HepG2 (cell line): ENCODE measurements around the gene ABHD1. TPM values are rescaled to one million over a fixed set of nuclear protein-coding genes. Genes with fewer than 3 reads are reported as not detected.

Experiments
- ARNT2 ChIP-seq: sonication (generic); formaldehyde crosslinking; IDR thresholded peaks from 2 replicates; pipeline ENCODE4 v1.8.0; 2022; ENCODE audit warnings: mild to moderate bottlenecking, low read depth, missing genetic modification reagents, moderate library complexity
- ATF1 ChIP-seq: IDR thresholded peaks from 2 replicates; pipeline ENCODE4 v1.6.1; 2016; ENCODE audit warnings: mild to moderate bottlenecking, control low read depth
- MAZ ChIP-seq, 2 experiments: sonication (generic) in 1 of 2; formaldehyde crosslinking in 1 of 2; IDR thresholded peaks; 2 replicates each; pipeline versions ENCODE4 v1.5.0 to v1.6.1; 2012 to 2020; ENCODE audit warnings: low read depth in 2 of 2, mild to moderate bottlenecking in 2 of 2, borderline replicate concordance in 1 of 2, improper control_type of control experiment in 1 of 2, low read length in 1 of 2, missing genetic modification reagents in 1 of 2, moderate library complexity in 1 of 2
- PCBP1 ChIP-seq: fragments of 200-400 bp; formaldehyde crosslinking; IDR thresholded peaks from 2 replicates; pipeline ENCODE4 v1.6.1; 2017; ENCODE audit warnings: mild to moderate bottlenecking, low read depth, low read length, borderline replicate concordance
- RBFOX2 ChIP-seq: fragments of 200-400 bp; formaldehyde crosslinking; IDR thresholded peaks from 2 replicates; pipeline ENCODE4 v1.6.1; 2017; ENCODE audit warnings: low read depth, mild to moderate bottlenecking, low read length
- ZNF20 ChIP-seq: sonication (generic); formaldehyde crosslinking; IDR thresholded peaks from 2 replicates; pipeline ENCODE4 v1.4.0; 2020; ENCODE audit warnings: mild to moderate bottlenecking, moderate library complexity, missing genetic modification reagents
- ZNF205 ChIP-seq: IDR thresholded peaks from 2 replicates; pipeline ENCODE4 v1.6.1; 2018; ENCODE audit warnings: missing biosample characterization, missing genetic modification reagents
- ZNF317 ChIP-seq: sonication (generic); formaldehyde crosslinking; IDR thresholded peaks from 2 replicates; pipeline ENCODE4 v1.5.0; 2020; ENCODE audit warnings: mild to moderate bottlenecking, missing genetic modification reagents
- ZNF333 ChIP-seq: sonication (generic); formaldehyde crosslinking; IDR thresholded peaks from 2 replicates; pipeline ENCODE4 v1.4.0; 2020; ENCODE audit warnings: mild to moderate bottlenecking, missing genetic modification reagents, borderline replicate concordance
- ZNF83 ChIP-seq: sonication (generic); formaldehyde crosslinking; IDR thresholded peaks from 2 replicates; pipeline ENCODE4 v1.4.0; 2020; ENCODE audit warnings: missing genetic modification reagents, mild to moderate bottlenecking, borderline replicate concordance
- ZSCAN29 ChIP-seq: sonication (generic); formaldehyde crosslinking; conservative IDR thresholded peaks from 2 replicates; pipeline ENCODE4 v1.4.0; 2020; ENCODE audit warnings: mild to moderate bottlenecking, missing genetic modification reagents
- polyA plus RNA-seq, 8 experiments: library from polyadenylated mRNA; depleted of rRNA in 3 of 8; stranded (reverse) in 7 of 8; unstranded in 1 of 8; fragments of >200 nt; fragmentation: Illumina TruSeq in 4 of 8; extraction: Trizol in 4 of 8; gene quantifications; 2 replicates each; pipeline versions ENCODE4 v1.2.1 to v1.2.3, GENCODE V29; 2011 to 2016; ENCODE audit warnings: low read depth in 4 of 8, missing spikeins in 1 of 8, mixed read lengths in 1 of 8; ENCODE audit not compliant: insufficient read depth in 1 of 8
- total RNA-seq, 5 experiments: library from RNA; depleted of rRNA; stranded (reverse); fragments of >200 nt; fragmentation: Illumina TruSeq; extraction: Trizol; gene quantifications; 2 replicates each; pipeline ENCODE4 v1.2.3, GENCODE V29; 2016; ENCODE audit warnings: low read depth in 1 of 5
- TF ChIP-seq, protein P1 (sequence below): IDR thresholded peaks from 2 replicates; pipeline ENCODE4 v1.6.1; 2016
- TF ChIP-seq, protein P2 (sequence below): IDR thresholded peaks from 2 replicates; pipeline ENCODE4 v1.6.1; 2016; ENCODE audit warnings: low read depth, missing genetic modification reagents, missing compliant biosample characterization
- TF ChIP-seq, protein P3 (sequence below): sonication (generic); formaldehyde crosslinking; IDR thresholded peaks from 2 replicates; pipeline ENCODE4 v1.5.1; 2020; ENCODE audit warnings: mild to moderate bottlenecking, missing genetic modification reagents, moderate library complexity
- TF ChIP-seq, protein P4 (sequence below): sonication (generic); formaldehyde crosslinking; IDR thresholded peaks from 2 replicates; pipeline ENCODE4 v1.4.0; 2020; ENCODE audit warnings: missing genetic modification reagents
- TF ChIP-seq, protein P5 (sequence below): sonication (generic); formaldehyde crosslinking; IDR thresholded peaks from 2 replicates; pipeline ENCODE4 v1.4.0; 2020; ENCODE audit warnings: missing genetic modification reagents

ABHD1 gene
- total and polyA plus RNA-seq, 2 of the 13 experiments (the other 11 are each of a cell fraction or from before 2014, with no cell fraction given): 0.04 to 0.81 TPM

DNA sequence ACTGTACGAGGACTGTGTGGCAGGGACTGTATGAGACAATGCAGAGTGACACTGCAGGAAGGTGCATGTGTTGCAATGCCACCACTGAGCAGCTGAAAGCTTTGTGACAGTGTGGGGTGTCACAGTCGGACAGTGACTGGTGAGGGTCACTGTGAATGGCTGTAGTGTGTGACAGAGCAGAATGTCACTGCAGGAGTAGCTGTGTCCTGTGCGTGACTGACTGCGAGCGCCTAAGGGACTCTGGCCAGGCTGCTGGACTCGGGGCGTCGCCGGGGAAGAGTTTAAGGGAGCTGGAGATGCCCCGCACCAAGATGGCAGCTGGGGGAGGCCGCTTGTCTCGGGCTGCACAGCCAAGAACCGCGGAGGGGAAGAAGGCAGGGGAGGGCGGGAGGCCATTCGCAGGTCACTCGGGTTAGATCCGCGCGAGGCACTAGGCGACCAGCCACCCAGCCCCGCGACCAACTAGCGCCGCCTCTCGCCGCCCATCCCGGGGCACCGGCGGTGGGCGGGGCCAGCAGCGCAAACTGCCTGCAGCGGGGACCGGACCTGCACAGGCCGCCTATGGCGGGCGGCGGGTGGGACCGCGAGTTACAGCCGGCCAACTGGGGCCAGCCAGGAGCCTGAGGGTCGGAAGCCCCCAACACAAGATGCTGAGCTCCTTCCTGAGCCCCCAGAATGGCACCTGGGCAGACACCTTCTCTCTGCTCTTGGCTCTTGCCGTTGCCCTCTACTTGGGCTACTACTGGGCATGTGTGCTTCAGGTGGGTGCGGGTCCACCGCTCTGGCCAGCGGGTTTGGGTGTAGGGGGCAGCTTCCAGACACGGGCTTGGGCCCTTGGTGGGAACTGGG, at the start of gene ABHD1 (continued):
- TF ChIP-seq ZNF205 (CRISPR knock-in tag) (0 out of 2 replicates have a peak, but pooled peaks have one; percentile 1), ARNT2 (no peak; the same call in 1 of the 2 replicates), ZNF317 (peak; percentile 35; the same call in 1 of the 2 replicates), ZNF333 (CRISPR knock-in tag) (0 out of 2 replicates have a peak, but pooled peaks have one; percentile 77), RBFOX2 (peak; percentile 65), ZNF83 (CRISPR knock-in tag) (peak; percentile 92; the same call in 1 of the 2 replicates), ATF1 (CRISPR knock-in tag) (no peak), ZNF20 (CRISPR knock-in tag) (no peak), MAZ (IDR thresholded peaks at IDR 0.05; ENCODE audit: borderline replicate concordance, low read depth, low read length) (no peak), MAZ (CRISPR knock-in tag; IDR thresholded peaks at IDR 0.05; ENCODE audit: low read depth) (peak; percentile 67), ZSCAN29 (CRISPR knock-in tag) (no peak), PCBP1 (0 out of 2 replicates have a peak, but pooled peaks have one; percentile 38)
- TF ChIP-seq, protein P1, sequence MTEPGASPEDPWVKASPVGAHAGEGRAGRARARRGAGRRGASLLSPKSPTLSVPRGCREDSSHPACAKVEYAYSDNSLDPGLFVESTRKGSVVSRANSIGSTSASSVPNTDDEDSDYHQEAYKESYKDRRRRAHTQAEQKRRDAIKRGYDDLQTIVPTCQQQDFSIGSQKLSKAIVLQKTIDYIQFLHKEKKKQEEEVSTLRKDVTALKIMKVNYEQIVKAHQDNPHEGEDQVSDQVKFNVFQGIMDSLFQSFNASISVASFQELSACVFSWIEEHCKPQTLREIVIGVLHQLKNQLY (CRISPR knock-in tag): peak; percentile 37; the same call in 1 of the 2 replicates
- TF ChIP-seq, protein P2, sequence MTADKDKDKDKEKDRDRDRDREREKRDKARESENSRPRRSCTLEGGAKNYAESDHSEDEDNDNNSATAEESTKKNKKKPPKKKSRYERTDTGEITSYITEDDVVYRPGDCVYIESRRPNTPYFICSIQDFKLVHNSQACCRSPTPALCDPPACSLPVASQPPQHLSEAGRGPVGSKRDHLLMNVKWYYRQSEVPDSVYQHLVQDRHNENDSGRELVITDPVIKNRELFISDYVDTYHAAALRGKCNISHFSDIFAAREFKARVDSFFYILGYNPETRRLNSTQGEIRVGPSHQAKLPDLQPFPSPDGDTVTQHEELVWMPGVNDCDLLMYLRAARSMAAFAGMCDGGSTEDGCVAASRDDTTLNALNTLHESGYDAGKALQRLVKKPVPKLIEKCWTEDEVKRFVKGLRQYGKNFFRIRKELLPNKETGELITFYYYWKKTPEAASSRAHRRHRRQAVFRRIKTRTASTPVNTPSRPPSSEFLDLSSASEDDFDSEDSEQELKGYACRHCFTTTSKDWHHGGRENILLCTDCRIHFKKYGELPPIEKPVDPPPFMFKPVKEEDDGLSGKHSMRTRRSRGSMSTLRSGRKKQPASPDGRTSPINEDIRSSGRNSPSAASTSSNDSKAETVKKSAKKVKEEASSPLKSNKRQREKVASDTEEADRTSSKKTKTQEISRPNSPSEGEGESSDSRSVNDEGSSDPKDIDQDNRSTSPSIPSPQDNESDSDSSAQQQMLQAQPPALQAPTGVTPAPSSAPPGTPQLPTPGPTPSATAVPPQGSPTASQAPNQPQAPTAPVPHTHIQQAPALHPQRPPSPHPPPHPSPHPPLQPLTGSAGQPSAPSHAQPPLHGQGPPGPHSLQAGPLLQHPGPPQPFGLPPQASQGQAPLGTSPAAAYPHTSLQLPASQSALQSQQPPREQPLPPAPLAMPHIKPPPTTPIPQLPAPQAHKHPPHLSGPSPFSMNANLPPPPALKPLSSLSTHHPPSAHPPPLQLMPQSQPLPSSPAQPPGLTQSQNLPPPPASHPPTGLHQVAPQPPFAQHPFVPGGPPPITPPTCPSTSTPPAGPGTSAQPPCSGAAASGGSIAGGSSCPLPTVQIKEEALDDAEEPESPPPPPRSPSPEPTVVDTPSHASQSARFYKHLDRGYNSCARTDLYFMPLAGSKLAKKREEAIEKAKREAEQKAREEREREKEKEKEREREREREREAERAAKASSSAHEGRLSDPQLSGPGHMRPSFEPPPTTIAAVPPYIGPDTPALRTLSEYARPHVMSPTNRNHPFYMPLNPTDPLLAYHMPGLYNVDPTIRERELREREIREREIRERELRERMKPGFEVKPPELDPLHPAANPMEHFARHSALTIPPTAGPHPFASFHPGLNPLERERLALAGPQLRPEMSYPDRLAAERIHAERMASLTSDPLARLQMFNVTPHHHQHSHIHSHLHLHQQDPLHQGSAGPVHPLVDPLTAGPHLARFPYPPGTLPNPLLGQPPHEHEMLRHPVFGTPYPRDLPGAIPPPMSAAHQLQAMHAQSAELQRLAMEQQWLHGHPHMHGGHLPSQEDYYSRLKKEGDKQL (CRISPR knock-in tag): no peak
- TF ChIP-seq, protein P3, sequence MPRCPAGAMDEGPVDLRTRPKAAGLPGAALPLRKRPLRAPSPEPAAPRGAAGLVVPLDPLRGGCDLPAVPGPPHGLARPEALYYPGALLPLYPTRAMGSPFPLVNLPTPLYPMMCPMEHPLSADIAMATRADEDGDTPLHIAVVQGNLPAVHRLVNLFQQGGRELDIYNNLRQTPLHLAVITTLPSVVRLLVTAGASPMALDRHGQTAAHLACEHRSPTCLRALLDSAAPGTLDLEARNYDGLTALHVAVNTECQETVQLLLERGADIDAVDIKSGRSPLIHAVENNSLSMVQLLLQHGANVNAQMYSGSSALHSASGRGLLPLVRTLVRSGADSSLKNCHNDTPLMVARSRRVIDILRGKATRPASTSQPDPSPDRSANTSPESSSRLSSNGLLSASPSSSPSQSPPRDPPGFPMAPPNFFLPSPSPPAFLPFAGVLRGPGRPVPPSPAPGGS: peak; percentile 89
- TF ChIP-seq, protein P4, sequence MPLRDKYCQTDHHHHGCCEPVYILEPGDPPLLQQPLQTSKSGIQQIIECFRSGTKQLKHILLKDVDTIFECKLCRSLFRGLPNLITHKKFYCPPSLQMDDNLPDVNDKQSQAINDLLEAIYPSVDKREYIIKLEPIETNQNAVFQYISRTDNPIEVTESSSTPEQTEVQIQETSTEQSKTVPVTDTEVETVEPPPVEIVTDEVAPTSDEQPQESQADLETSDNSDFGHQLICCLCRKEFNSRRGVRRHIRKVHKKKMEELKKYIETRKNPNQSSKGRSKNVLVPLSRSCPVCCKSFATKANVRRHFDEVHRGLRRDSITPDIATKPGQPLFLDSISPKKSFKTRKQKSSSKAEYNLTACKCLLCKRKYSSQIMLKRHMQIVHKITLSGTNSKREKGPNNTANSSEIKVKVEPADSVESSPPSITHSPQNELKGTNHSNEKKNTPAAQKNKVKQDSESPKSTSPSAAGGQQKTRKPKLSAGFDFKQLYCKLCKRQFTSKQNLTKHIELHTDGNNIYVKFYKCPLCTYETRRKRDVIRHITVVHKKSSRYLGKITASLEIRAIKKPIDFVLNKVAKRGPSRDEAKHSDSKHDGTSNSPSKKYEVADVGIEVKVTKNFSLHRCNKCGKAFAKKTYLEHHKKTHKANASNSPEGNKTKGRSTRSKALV (CRISPR knock-in tag): 0 out of 2 replicates have a peak, but pooled peaks have one; percentile 58
- TF ChIP-seq, protein P5, sequence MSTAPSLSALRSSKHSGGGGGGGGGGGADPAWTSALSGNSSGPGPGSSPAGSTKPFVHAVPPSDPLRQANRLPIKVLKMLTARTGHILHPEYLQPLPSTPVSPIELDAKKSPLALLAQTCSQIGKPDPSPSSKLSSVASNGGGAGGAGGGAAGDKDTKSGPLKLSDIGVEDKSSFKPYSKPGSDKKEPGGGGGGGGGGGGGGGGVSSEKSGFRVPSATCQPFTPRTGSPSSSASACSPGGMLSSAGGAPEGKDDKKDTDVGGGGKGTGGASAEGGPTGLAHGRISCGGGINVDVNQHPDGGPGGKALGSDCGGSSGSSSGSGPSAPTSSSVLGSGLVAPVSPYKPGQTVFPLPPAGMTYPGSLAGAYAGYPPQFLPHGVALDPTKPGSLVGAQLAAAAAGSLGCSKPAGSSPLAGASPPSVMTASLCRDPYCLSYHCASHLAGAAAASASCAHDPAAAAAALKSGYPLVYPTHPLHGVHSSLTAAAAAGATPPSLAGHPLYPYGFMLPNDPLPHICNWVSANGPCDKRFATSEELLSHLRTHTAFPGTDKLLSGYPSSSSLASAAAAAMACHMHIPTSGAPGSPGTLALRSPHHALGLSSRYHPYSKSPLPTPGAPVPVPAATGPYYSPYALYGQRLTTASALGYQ (CRISPR knock-in tag): peak; percentile 61; the same call in 1 of the 2 replicates
